ENCODE measurements around the gene MAPKAPK2.

Gene MAPKAPK2

GRCh38 chr1:206684003-206684402 is 702 bp upstream of the MAPKAPK2 start:
- DNase-seq (ENCODE audit: low read depth) = no peak

GRCh38 chr1:206685334-206685768 is 646 bp downstream of the MAPKAPK2 start:
- no peak for DNase-seq (ENCODE audit: low read depth)

GRCh38 chr1:206685769-206686477 is 1.2 kb downstream of the MAPKAPK2 start:
- no peak for DNase-seq (ENCODE audit: low read depth)

- DNase-seq (ENCODE audit: low read depth) = no peak
Observed at GRCh38 chr1:206686478-206687249, 2.0 kb downstream of the MAPKAPK2 start.

GRCh38 chr1:206687251-206687914 is 2.7 kb downstream of the MAPKAPK2 start:
- DNase-seq (ENCODE audit: low read depth) = no peak

- no peak for DNase-seq (ENCODE audit: low read depth)
Observed at GRCh38 chr1:206687915-206688442, 3.3 kb downstream of the MAPKAPK2 start.

- no peak for DNase-seq (ENCODE audit: low read depth)
Observed at GRCh38 chr1:206690516-206690915, 5.8 kb downstream of the MAPKAPK2 start.

- DNase-seq (ENCODE audit: low read depth) = no peak
Observed at GRCh38 chr1:206691604-206692003, 6.9 kb downstream of the MAPKAPK2 start.

GRCh38 chr1:206693029-206693428 is 8.3 kb downstream of the MAPKAPK2 start:
- DNase-seq (ENCODE audit: low read depth) = no peak

GRCh38 chr1:206693592-206693991 is 8.9 kb downstream of the MAPKAPK2 start:
- DNase-seq (ENCODE audit: low read depth) = no peak

- DNase-seq (ENCODE audit: low read depth) = no peak
Observed at GRCh38 chr1:206694171-206695124, 9.7 kb downstream of the MAPKAPK2 start.

- DNase-seq (ENCODE audit: low read depth) = no peak
Observed at GRCh38 chr1:206695733-206696132, 11.0 kb downstream of the MAPKAPK2 start.

GRCh38 chr1:206696812-206697585 is 12.3 kb downstream of the MAPKAPK2 start:
- no peak for DNase-seq (ENCODE audit: low read depth)

GRCh38 chr1:206698011-206698410 is 13.3 kb downstream of the MAPKAPK2 start:
- DNase-seq (ENCODE audit: low read depth) = no peak

- no peak for DNase-seq (ENCODE audit: low read depth)
Observed at GRCh38 chr1:206699000-206699586, 14.4 kb downstream of the MAPKAPK2 start.

- no peak for DNase-seq (ENCODE audit: low read depth)
Observed at GRCh38 chr1:206699626-206700025, 14.9 kb downstream of the MAPKAPK2 start.

GRCh38 chr1:206700445-206701036 is 15.8 kb downstream of the MAPKAPK2 start:
- DNase-seq (ENCODE audit: low read depth) = no peak

- DNase-seq (ENCODE audit: low read depth) = no peak
Observed at GRCh38 chr1:206702260-206702659, 17.6 kb downstream of the MAPKAPK2 start.

- DNase-seq (ENCODE audit: low read depth) = no peak
Observed at GRCh38 chr1:206702803-206703202, 18.1 kb downstream of the MAPKAPK2 start.

GRCh38 chr1:206703661-206704060 is 19.0 kb downstream of the MAPKAPK2 start:
- no peak for DNase-seq (ENCODE audit: low read depth)
